Right lobe of liver (tissue), 4 donors: Measurements from ENCODE around the gene SLC35F4.

Source experiments
- CTCF ChIP-seq, 4 donors: fragments of 200-600 bp in 3 of 4; fragments of 450-650 bp in 1 of 4; IDR thresholded peaks; one replicate each; pipeline versions ENCODE4 v1.5.1 to v1.8.0; 2016 to 2022; ENCODE audit warnings: antibody characterized with exemption in 4 of 4, mild to moderate bottlenecking in 2 of 4
- POLR2A ChIP-seq: fragments of 450-650 bp; IDR thresholded peaks from one replicate; pipeline ENCODE4 v1.6.1; 2017; ENCODE audit warnings: antibody characterized with exemption, mild to moderate bottlenecking
- donor health status: DM: no; HTN: no; CAD: no.
- donor health status: DM: no; HTN: no; CAD: no.
- donor health status: DM: no; HTN: yes; CAD: no.

GRCh38 chr14:57834961-57835360 lies 30.9 kb downstream of the SLC35F4 start:
- TF ChIP-seq CTCF (IDR thresholded peaks at IDR 0.05) (no peak), POLR2A (no peak)
